Caco-2 (cell line): ENCODE results near the gene TRIML1. TPM values are rescaled to one million over a fixed set of nuclear protein-coding genes. Genes with fewer than 3 reads are reported as not detected.
A peak's percentile ranks its signal among the peaks of the same experiment; 100 is the strongest.

Source experiments
- BruUV-seq: library from RNA; stranded (reverse); fragments of 400-500 nt; replicated peaks from 2 replicates; lab custom pipeline; 2021; lab: Mats Ljungman, UMichigan
- CTCF ChIA-PET: fragments of 300-600 bp; sonication (Branson Sonifier 250); formaldehyde crosslinking; loops from one replicate; lab custom pipeline; 2022; ENCODE audit warnings: antibody characterized with exemption; lab: Charles Lee
- POLR2A ChIA-PET: fragments of 300-600 bp; sonication (Branson Sonifier 250); formaldehyde crosslinking; loops from one replicate; lab custom pipeline; 2022; ENCODE audit warnings: antibody characterized with exemption; lab: Charles Lee
- DNase-seq, 2 experiments: peaks; one replicate each; pipeline versions ENCODE4 v3.0.0 to v3.0.0-alpha.2; 2020 to 2022
- H3K27me3 ChIP-seq: replicated peaks from 2 replicates; pipeline ENCODE4 v1.6.0; 2011; ENCODE audit warnings: low read length; ENCODE audit not compliant: control insufficient read depth, insufficient read depth
- H3K36me3 ChIP-seq: 2 replicates; pipeline ENCODE4 v1.5.1; 2011; ENCODE audit warnings: low read length; ENCODE audit not compliant: control insufficient read depth, insufficient read depth
- H3K4me1 ChIP-seq: fragments of 250-450 bp; sonication (Bioruptor Pico); 2 replicates; pipeline ENCODE4 v1.5.1; 2020; ENCODE audit warnings: mild to moderate bottlenecking
- H3K4me3 ChIP-seq: 2 replicates; pipeline ENCODE4 v1.5.1; 2011; ENCODE audit warnings: low read depth, mild to moderate bottlenecking, control low read depth, low read length
- H3K9me3 ChIP-seq: fragments of 250-450 bp; sonication (Bioruptor Pico); 2 replicates; pipeline ENCODE4 v1.5.1; 2020; ENCODE audit warnings: mild to moderate bottlenecking, moderate library complexity
- H3K27ac Mint-ChIP-seq: one replicate; pipeline ENCODE4 v1.8.0; 2022; ENCODE audit warnings: mixed read lengths; ENCODE audit not compliant: unreplicated experiment
- H3K27me3 Mint-ChIP-seq: one replicate; pipeline ENCODE4 v1.8.0; 2022; ENCODE audit warnings: mixed read lengths; ENCODE audit not compliant: insufficient read depth, unreplicated experiment
- H3K36me3 Mint-ChIP-seq: one replicate; pipeline ENCODE4 v1.8.0; 2022; ENCODE audit warnings: mild to moderate bottlenecking, mixed read lengths; ENCODE audit not compliant: insufficient read depth, unreplicated experiment
- H3K4me1 Mint-ChIP-seq: one replicate; pipeline ENCODE4 v1.8.0; 2022; ENCODE audit warnings: low read depth, mixed read lengths; ENCODE audit not compliant: unreplicated experiment
- H3K4me3 Mint-ChIP-seq: one replicate; pipeline ENCODE4 v1.8.0; 2022; ENCODE audit warnings: mild to moderate bottlenecking, moderate library complexity, mixed read lengths; ENCODE audit not compliant: unreplicated experiment
- H3K9me3 Mint-ChIP-seq: one replicate; pipeline ENCODE4 v1.8.0; 2022; ENCODE audit warnings: mixed read lengths; ENCODE audit not compliant: unreplicated experiment
- intact Hi-C: fragments of 100-400 bp; cut with micrococcal nuclease; formaldehyde crosslinking; loops from one replicate; pipeline ENCODE4 v1.10.0; 2022; ENCODE audit not compliant: unreplicated experiment
- total RNA-seq: library from RNA; stranded (reverse); gene quantifications from 2 replicates; pipeline ENCODE4 v1.2.3, GENCODE V29; 2022
- TF ChIP-seq, protein P1 (sequence below), 2 experiments: fragments of 200-600 bp in 1 of 2; IDR thresholded peaks; 1 replicate in 1 of 2; 2 replicates in 1 of 2; pipeline versions ENCODE4 v1.5.1 to v1.8.0; 2011 to 2022; ENCODE audit warnings: antibody characterized with exemption in 1 of 2, control low read depth in 1 of 2, inconsistent platforms in 1 of 2, low read depth in 1 of 2, low read length in 1 of 2, mild to moderate bottlenecking in 1 of 2, moderate library complexity in 1 of 2; ENCODE audit not compliant: insufficient read depth in 1 of 2, severe bottlenecking in 1 of 2, unreplicated experiment in 1 of 2

Gene TRIML1
- total RNA-seq, 1 experiment from 2014 or later: not detected

DNA sequence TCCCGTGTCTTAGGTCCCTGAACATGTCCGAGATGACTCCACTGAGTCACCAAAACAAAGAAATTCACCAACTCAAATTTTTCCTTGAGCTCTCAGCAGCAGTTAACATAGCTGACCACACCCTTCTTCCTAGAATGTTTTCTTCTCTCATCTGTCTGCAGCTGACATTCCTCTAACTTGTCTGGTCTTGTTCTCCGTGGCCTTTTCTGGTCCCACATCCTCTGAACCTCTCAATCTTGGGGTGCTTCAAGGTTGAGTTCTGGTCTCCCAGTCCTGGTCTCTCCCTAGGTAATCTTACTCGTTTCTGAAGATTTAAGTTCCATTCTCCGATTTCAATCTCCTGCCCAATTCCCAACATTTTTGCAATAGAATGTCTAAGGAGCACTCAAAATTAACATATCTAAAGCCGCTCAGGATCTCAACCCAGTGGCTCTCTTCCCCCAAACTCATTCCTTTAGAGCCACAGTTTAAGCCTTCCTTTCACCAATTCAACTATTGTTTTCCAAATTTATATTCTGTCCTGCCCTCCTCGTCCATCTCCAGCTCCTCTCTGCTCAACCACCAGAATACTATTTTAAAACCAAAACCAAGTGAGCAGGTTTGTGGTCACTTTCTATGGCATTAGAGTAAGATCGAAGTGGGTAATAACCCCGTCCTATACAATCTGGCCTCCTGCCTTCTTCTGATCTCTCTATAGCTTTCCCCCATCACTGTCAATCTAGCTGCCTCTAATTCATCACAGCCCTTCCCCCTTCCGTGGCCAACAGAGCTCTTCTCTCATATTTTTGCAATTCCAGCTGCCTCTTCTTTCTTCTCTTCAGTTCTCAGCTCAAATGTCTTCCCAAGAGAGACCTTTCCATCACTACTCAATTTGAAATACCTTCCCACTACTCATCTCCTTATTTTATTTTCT lies 31.1 kb upstream of the TRIML1 start:
- no TSS peak for BruUV-seq
- Mint-ChIP-seq H3K27ac (peak overlapping the region; percentile 29), H3K9me3 (no peaks in the 10 kb centered on the region), H3K36me3 (peaks cover 4% of the 10 kb centered on the region), H3K4me3 (peak overlapping the region; percentile 36), H3K27me3 (no peaks in the 10 kb centered on the region), H3K4me1 (peaks cover 24% of the 10 kb centered on the region)
- peaks cover 32% of the 10 kb centered on the region for H3K4me1 ChIP-seq
- H3K27me3 ChIP-seq: no peaks in the 10 kb centered on the region
- peaks cover 9% of the 10 kb centered on the region; the same call in 1 of the 2 replicates for H3K9me3 ChIP-seq
- intact Hi-C loops: loop anchor here (1.0 kb wide), 1 partner anchor 265 kb away; no protein-coding TSS in a partner anchor
- CTCF ChIA-PET: no interaction called here
- peak in 1 of 2 experiments; percentile 13 for DNase-seq
- H3K36me3 ChIP-seq: no peaks in the 10 kb centered on the region
- TF ChIP-seq, protein P1, sequence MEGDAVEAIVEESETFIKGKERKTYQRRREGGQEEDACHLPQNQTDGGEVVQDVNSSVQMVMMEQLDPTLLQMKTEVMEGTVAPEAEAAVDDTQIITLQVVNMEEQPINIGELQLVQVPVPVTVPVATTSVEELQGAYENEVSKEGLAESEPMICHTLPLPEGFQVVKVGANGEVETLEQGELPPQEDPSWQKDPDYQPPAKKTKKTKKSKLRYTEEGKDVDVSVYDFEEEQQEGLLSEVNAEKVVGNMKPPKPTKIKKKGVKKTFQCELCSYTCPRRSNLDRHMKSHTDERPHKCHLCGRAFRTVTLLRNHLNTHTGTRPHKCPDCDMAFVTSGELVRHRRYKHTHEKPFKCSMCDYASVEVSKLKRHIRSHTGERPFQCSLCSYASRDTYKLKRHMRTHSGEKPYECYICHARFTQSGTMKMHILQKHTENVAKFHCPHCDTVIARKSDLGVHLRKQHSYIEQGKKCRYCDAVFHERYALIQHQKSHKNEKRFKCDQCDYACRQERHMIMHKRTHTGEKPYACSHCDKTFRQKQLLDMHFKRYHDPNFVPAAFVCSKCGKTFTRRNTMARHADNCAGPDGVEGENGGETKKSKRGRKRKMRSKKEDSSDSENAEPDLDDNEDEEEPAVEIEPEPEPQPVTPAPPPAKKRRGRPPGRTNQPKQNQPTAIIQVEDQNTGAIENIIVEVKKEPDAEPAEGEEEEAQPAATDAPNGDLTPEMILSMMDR (IDR thresholded peaks at IDR 0.05; ENCODE audit: insufficient read depth in 1 of 2, low read depth in 1 of 2, low read length in 1 of 2, severe bottlenecking in 1 of 2, unreplicated experiment in 1 of 2): no peak
- no peak overlapping the region for H3K4me3 ChIP-seq
- POLR2A ChIA-PET: no interaction called here

GRCh38 chr4:188109157-188109755 lies 30.0 kb upstream of the TRIML1 start, which contains the start of gene TRIML2:
TRIML2 (minus strand) TSS chr4:188109603; CDS start chr4:188105368, 4,235 bp downstream.
- H3K4me3 ChIP-seq: no peak within 1 kb of the TSS
- no TSS peak for BruUV-seq
- H3K36me3 ChIP-seq: no peaks in the 10 kb centered on the region
- H3K4me1 ChIP-seq: peaks cover 32% of the 10 kb centered on the region
- Mint-ChIP-seq H3K9me3 (no peaks in the 10 kb centered on the region), H3K36me3 (peaks cover 4% of the 10 kb centered on the region), H3K27ac (peak within 1 kb of the TSS; percentile 73), H3K4me3 (peak within 1 kb of the TSS; percentile 36), H3K27me3 (no peaks in the 10 kb centered on the region), H3K4me1 (peaks cover 24% of the 10 kb centered on the region)
- peak; percentile 58 to 74 for DNase-seq
- no peaks in the 10 kb centered on the region for H3K27me3 ChIP-seq
- ChIA-PET POLR2A (interaction anchor here (0.7 to 0.8 kb wide), 2 partner anchors 27 to 28 kb away, joined by 4 to 12 read pairs; no protein-coding TSS in a partner anchor), CTCF (no interaction called here)
- H3K9me3 ChIP-seq: peaks cover 9% of the 10 kb centered on the region; the same call in 1 of the 2 replicates
- intact Hi-C loops: loop anchor here (1.0 kb wide), 1 partner anchor 28 kb away; no protein-coding TSS in a partner anchor
- TF ChIP-seq, protein P1 (IDR thresholded peaks at IDR 0.05; ENCODE audit: insufficient read depth in 1 of 2, low read depth in 1 of 2, low read length in 1 of 2, severe bottlenecking in 1 of 2, unreplicated experiment in 1 of 2): no peak

GRCh38 chr4:188110036-188110435 lies 29.2 kb upstream of the TRIML1 start:
- TF ChIP-seq, protein P1 (IDR thresholded peaks at IDR 0.05; ENCODE audit: insufficient read depth in 1 of 2, low read depth in 1 of 2, low read length in 1 of 2, severe bottlenecking in 1 of 2, unreplicated experiment in 1 of 2): no peak
- Histone ChIP-seq H3K27me3 (no peaks in the 10 kb centered on the region), H3K9me3 (peaks cover 9% of the 10 kb centered on the region; the same call in 1 of the 2 replicates), H3K4me3 (no peak overlapping the region), H3K36me3 (no peaks in the 10 kb centered on the region), H3K4me1 (peaks cover 32% of the 10 kb centered on the region)
- Mint-ChIP-seq H3K27ac (peak overlapping the region; percentile 73), H3K36me3 (peaks cover 4% of the 10 kb centered on the region), H3K9me3 (no peaks in the 10 kb centered on the region), H3K4me1 (peaks cover 24% of the 10 kb centered on the region), H3K4me3 (no peak overlapping the region), H3K27me3 (no peaks in the 10 kb centered on the region)
- BruUV-seq: no TSS peak
- ChIA-PET CTCF (interaction anchor here (0.6 kb wide), 1 partner anchor 190 kb away, joined by 3 read pairs; no protein-coding TSS in a partner anchor), POLR2A (interaction anchor here (0.8 kb wide), 1 partner anchor 29 kb away, joined by 4 read pairs; no protein-coding TSS in a partner anchor)
- DNase-seq: no peak
- intact Hi-C loops: no loop called here
